Kidney (tissue), 22 donors: ENCODE data around the gene ITCH. TPM values are rescaled to one million over a fixed set of nuclear protein-coding genes. Genes with fewer than 3 reads are reported as not detected.

Experiments used
- DNase-seq, 5 donors: peaks; one replicate each; pipeline ENCODE4 v3.0.0-alpha.2; 2013 to 2020
- FAIRE-seq: peaks from 2 replicates; lab custom pipeline; 2012; peaks lifted over from hg19 to GRCh38; lab: Jason Lieb, UNC
- H3K27ac ChIP-seq, 2 donors: one replicate each; pipeline ENCODE4 v1.7.0; 2013; ENCODE audit warnings: low read depth in 2 of 2, low read length in 2 of 2, inconsistent platforms in 1 of 2
- H3K27me3 ChIP-seq: one replicate; pipeline ENCODE4 v1.7.1; 2013; ENCODE audit warnings: low read length, inconsistent platforms; ENCODE audit not compliant: control insufficient read depth, insufficient read depth
- H3K36me3 ChIP-seq, 3 donors: one replicate each; pipeline versions ENCODE4 v1.7.0 to v1.7.1; 2013; ENCODE audit warnings: low read length in 3 of 3, control low read depth in 1 of 3, inconsistent platforms in 1 of 3; ENCODE audit not compliant: insufficient read depth in 3 of 3, control insufficient read depth in 2 of 3
- H3K4me1 ChIP-seq, 3 donors: one replicate each; pipeline versions ENCODE4 v1.7.0 to v1.7.1; 2013; ENCODE audit warnings: low read length in 3 of 3, inconsistent platforms in 1 of 3, low read depth in 1 of 3; ENCODE audit not compliant: control insufficient read depth in 2 of 3, insufficient read depth in 2 of 3
- H3K4me3 ChIP-seq, 3 donors: one replicate each; pipeline versions ENCODE4 v1.7.0 to v1.8.1; 2013; ENCODE audit warnings: low read length in 3 of 3, control low read depth in 1 of 3, inconsistent platforms in 1 of 3
- H3K9ac ChIP-seq, 3 donors: one replicate each; pipeline versions ENCODE4 v1.7.0 to v1.7.1; 2013; ENCODE audit warnings: low read length in 3 of 3, control low read depth in 1 of 3, inconsistent platforms in 1 of 3
- H3K9me3 ChIP-seq, 3 donors: one replicate each; pipeline versions ENCODE4 v1.7.0 to v1.7.1; 2013; ENCODE audit warnings: low read length in 3 of 3, control low read depth in 1 of 3, inconsistent platforms in 1 of 3; ENCODE audit not compliant: control insufficient read depth in 2 of 3, insufficient read depth in 1 of 3
- CTCF ChIP-seq: IDR thresholded peaks from 3 replicates; pipeline ENCODE4 v1.5.1; 2012; ENCODE audit warnings: mild to moderate bottlenecking, moderate library complexity, borderline replicate concordance; ENCODE audit not compliant: insufficient read depth; ENCODE audit errors: extremely low read depth
- intact Hi-C: fragments of 100-400 bp; cut with DNase I; formaldehyde crosslinking; loops from one replicate; pipeline ENCODE4 v1.11.1; 2022
- long read RNA-seq, 10 donors: library from polyadenylated mRNA in 1 of 10; unstranded in 1 of 10; transcript quantifications; one replicate each; pipeline ENCODE4 v2.0.0 and lab custom pipeline, GENCODE V29; 2021 to 2026
- polyA plus RNA-seq: library from polyadenylated mRNA; stranded (reverse); fragments of 350-450 nt; fragmentation: Illumina TruSeq; extraction: RNeasy Lipid Tissue Mini Kit (QIAGEN cat#74804); gene quantifications from one replicate; pipeline ENCODE4 v1.2.3, GENCODE V29; 2014; ENCODE audit warnings: low read depth, low replicate concordance; ENCODE audit not compliant: insufficient read depth
- total RNA-seq: library from RNA; stranded (reverse); fragmentation: NEBNext Ultra II Directional; extraction: Animal tissue kit (Norgen Biotek cat#: 25700); gene quantifications from one replicate; pipeline ENCODE4 v1.2.1, GENCODE V29; 2021
- donor health status: control.
- donor health status: control.
- donor health status: control.
- donor health status: control.
- donor health status: control.
- donor health status: DM: yes; HTN: yes; CAD: no.
- donor health status: Normal renal cell carcinoma (clear cell type).

ITCH gene
- total RNA-seq: 63.1 TPM
- 10.1 TPM for polyA plus RNA-seq
- long read RNA-seq, donor 1, full-length matches to known transcripts: 1 of 1 reads
- long read RNA-seq, donor 1, partial matches to known transcripts: 0 of 1 reads
- long read RNA-seq, donor 1, other reads (novel, unspliced or antisense): 0 of 1 reads
- long read RNA-seq, donor 2, full-length matches to known transcripts: 1 of 1 reads
- long read RNA-seq, donor 2, partial matches to known transcripts: 0 of 1 reads
- long read RNA-seq, donor 2, other reads (novel, unspliced or antisense): 0 of 1 reads
- long read RNA-seq, donor 3, full-length matches to known transcripts: 2 of 10 reads
- long read RNA-seq, donor 3, partial matches to known transcripts: 8 of 10 reads
- long read RNA-seq, donor 3, other reads (novel, unspliced or antisense): 0 of 10 reads
- long read RNA-seq, donor 4, full-length matches to known transcripts: 2 of 15 reads
- long read RNA-seq, donor 4, partial matches to known transcripts: 13 of 15 reads
- long read RNA-seq, donor 4, other reads (novel, unspliced or antisense): 0 of 15 reads
- long read RNA-seq, donor 5: 0 reads
- long read RNA-seq, donor 6, full-length matches to known transcripts: 1 of 8 reads
- long read RNA-seq, donor 6, partial matches to known transcripts: 7 of 8 reads
- long read RNA-seq, donor 6, other reads (novel, unspliced or antisense): 0 of 8 reads
- long read RNA-seq, donor 7, full-length matches to known transcripts: 7 of 22 reads
- long read RNA-seq, donor 7, partial matches to known transcripts: 5 of 22 reads
- long read RNA-seq, donor 7, other reads (novel, unspliced or antisense): 10 of 22 reads
- long read RNA-seq, donor 8, full-length matches to known transcripts: 1 of 1 reads
- long read RNA-seq, donor 8, partial matches to known transcripts: 0 of 1 reads
- long read RNA-seq, donor 8, other reads (novel, unspliced or antisense): 0 of 1 reads
- long read RNA-seq, donor 9, full-length matches to known transcripts: 1 of 1 reads
- long read RNA-seq, donor 9, partial matches to known transcripts: 0 of 1 reads
- long read RNA-seq, donor 9, other reads (novel, unspliced or antisense): 0 of 1 reads
- long read RNA-seq, donor 10, full-length matches to known transcripts: 1 of 1 reads
- long read RNA-seq, donor 10, partial matches to known transcripts: 0 of 1 reads
- long read RNA-seq, donor 10, other reads (novel, unspliced or antisense): 0 of 1 reads

- Histone ChIP-seq H3K9ac (peak within 1 kb of the TSS; percentile 39 to 91 (median 90)), H3K4me1 (peaks cover 0 to 10% (median 9%) of the 10 kb centered on the region in 3 donors), H3K36me3 (no peaks in the 10 kb centered on the region), H3K9me3 (no peaks in the 10 kb centered on the region), H3K27me3 (no peaks in the 10 kb centered on the region), H3K4me3 (peak within 1 kb of the TSS; percentile 75 to 89 (median 80)), H3K27ac (peak within 1 kb of the TSS; percentile 82 to 89)
- no peak for FAIRE-seq
- intact Hi-C loops: no loop called here
- no peak for TF ChIP-seq CTCF
- DNase-seq: peak; percentile 96 to 98 (median 97)
These were observed at the start of gene ITCH for GRCh38 chr20:34363062-34363464. TSS of gene ITCH (plus strand) at chr20:34363273. CDS start at chr20:34393812, 30,539 bp downstream.

- Histone ChIP-seq H3K36me3 (no peaks in the 10 kb centered on the region), H3K9ac (no peak overlapping the region), H3K27ac (no peak overlapping the region), H3K4me3 (no peak overlapping the region), H3K9me3 (no peaks in the 10 kb centered on the region), H3K27me3 (no peaks in the 10 kb centered on the region), H3K4me1 (peaks cover 0 to 8% (median 5%) of the 10 kb centered on the region in 3 donors)
- FAIRE-seq (no peak), DNase-seq (no peak)
- intact Hi-C loops: no loop called here
- TF ChIP-seq CTCF: no peak
These were observed 47.8 kb upstream of the ITCH start for GRCh38 chr20:34315236-34315635.

- no peak for TF ChIP-seq CTCF
- Histone ChIP-seq H3K4me3 (no peak overlapping the region), H3K36me3 (no peaks in the 10 kb centered on the region), H3K9ac (no peak overlapping the region), H3K27me3 (no peaks in the 10 kb centered on the region), H3K27ac (no peak overlapping the region), H3K9me3 (no peaks in the 10 kb centered on the region), H3K4me1 (peaks cover 0 to 8% (median 5%) of the 10 kb centered on the region in 3 donors)
- DNase-seq (no peak), FAIRE-seq (no peak)
- intact Hi-C loops: no loop called here
These were observed 46.8 kb upstream of the ITCH start for GRCh38 chr20:34316196-34316814.
